NCI-H510A treated with DMSO at 0.1 percent for 48 hours (cell line): ENCODE data around the gene PIGR.
A peak's percentile ranks its signal among the peaks of the same experiment; 100 is the strongest.
"Not testable (repeated sequence)": the region's sequence is repeated elsewhere in the genome, so short reads cannot be mapped to it uniquely, and the experiment has no call there.

Source experiments
- DNase-seq: peaks from one replicate; lab custom pipeline; 2025; lab: John Stamatoyannopoulos, UW

Gene PIGR

DNA sequence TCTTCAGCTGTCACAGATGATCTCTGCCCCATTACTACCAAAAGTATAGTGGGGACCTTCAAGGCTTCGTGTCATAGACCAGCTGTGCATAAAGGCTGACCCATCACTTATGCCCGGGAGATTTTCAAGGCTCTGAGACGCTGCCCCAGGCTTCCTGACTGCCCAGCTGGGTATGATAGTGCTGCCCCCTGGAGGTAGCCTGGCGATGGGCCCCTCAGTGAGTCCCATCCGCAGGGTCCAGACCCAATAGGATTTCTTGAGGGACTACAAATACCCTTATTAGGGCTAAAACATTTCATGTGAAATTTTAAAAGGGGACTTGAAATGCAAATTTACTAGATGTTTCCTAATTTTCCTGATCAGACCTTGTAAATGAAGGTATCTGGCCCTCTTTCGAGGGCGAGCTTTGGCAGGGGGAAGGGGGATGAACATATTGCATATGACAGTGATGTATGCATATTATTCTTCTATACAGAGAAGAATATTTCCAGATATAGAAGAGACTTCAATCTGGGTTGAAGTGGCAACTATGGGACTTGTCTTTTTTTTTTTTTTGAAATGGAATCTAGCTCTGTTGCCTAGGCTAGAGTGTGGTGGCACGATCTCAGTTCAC is 12.8 kb downstream of the PIGR start:
- DNase-seq = no peak

DNA sequence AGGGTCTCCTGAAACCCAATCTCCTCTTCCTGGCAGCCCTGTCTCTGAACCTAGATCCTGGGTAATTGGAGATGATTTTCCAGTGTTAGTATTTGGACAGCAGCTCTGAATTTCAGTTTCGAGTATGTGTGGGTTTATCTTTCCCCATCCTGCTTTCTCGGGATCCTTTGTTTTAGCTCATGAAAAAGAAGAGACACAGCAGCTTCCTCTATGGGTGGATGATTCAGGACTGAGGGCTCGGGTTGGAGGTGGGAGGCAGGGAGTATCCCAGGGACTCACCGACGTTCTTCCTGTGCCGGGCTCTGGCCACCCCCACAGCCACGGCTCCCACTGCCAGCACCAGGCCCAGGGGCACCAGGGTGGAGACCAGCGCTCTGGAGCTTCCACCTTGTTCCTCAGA is 14.1 kb downstream of the PIGR start:
- DNase-seq = no peak

GRCh38 chr1:206931709-206932108 is 14.6 kb downstream of the PIGR start:
- no peak for DNase-seq

GRCh38 chr1:206930210-206930798 is 16.0 kb downstream of the PIGR start:
- DNase-seq = no peak

DNA sequence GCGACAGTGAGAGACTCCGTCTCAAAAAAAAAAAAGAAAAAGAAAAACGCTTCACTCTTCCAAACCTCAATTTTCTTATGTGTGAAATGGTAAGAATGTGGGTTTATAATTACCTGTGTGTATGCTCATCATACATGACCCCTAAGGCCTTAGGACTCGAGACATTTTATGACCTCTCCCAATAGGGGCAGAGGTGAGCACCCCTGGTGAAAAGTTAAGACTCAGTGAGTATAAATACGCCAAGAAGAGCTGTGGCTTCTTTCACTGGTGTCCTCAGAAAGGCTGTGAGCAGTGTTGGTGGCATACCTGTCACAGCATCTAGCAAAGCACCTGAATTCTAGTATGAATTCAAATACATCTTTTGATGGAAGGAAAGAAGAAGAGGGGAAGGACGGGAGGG is 16.7 kb downstream of the PIGR start:
- no peak for DNase-seq

DNA sequence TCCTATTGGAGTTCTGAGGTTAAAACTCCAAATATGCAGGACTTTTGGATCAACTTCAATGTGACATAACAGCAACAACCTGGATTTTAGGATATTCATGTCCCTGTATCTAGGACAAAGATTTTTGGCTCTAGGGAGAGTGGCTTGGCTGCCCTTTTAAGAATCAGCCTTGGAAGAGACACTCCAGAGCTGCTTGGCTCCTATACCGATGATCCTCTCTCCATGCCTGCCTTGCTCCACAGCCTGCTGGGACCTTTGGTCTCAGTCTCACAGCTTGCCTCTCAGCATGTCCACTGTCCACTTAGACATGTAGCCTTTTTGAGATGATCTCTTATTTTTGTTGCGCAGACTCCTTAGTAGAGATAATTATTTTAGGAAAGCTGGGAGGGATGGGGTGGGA is 20.0 kb downstream of the PIGR start:
- DNase-seq = no peak

DNA sequence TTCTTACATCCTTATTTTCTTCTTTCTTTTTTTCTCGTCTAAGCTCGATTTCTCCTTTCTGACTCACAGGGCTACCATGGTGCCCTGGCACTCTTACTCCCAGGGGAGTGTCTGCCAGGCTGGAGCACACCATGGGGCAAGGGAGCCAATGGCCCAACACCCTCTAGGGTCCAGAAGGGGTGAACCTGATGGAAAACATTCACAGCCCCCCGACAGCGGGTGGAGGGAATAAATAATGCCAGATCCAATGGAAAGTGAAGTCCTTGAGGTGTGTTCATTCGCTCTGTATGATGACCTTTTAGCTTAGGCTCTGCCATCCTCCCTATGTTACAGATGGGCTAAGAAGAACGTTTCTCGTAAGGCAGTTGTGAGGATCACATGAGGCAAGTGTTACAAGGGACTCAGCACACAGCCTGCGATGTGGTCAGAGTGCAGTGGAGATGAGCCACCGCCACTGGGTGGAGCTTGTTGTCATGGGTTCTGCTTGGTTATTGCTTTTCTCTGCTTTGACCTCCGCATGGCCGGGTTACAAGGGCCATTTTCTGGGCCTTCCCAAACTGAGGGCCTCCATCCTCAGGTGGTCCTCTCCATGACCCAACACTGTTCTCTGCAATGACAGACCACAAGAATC is 21.0 kb downstream of the PIGR start:
- DNase-seq = no peak

GRCh38 chr1:206924592-206925105 is 21.6 kb downstream of the PIGR start:
- no peak for DNase-seq

DNA sequence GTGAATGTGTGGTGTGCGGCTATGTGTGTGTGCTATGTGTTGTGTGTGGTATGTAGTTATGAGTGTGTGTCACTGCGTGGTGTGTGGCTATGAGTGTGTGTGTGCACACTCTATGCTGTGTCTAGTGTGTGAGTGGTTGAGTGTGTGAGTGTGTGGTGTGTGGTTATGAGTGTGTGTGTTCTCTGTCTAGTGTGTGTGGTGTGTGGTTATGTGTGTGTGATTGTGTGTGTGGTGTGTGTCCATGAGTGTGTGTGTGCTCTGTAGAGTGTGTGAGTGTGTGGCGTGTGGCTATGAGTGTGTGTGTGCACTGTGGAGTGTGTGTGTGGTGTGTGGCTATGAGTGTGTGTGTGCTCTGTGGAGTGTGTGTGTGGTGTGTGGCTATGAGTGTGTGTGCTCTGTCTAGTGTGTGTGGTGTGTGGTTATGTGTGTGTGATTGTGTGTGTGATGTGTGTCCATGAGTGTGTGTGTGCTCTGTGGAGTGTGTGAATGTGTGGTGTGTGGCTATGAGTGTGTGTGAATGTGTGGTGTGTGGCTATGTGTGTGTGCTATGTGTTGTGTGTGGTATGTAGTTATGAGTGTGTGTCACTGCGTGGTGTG is 22.2 kb downstream of the PIGR start:
- not testable (repeated sequence) for DNase-seq

GRCh38 chr1:206923009-206923960 is 23.0 kb downstream of the PIGR start:
- DNase-seq = no peak

GRCh38 chr1:206922524-206922923 is 23.7 kb downstream of the PIGR start:
- no peak for DNase-seq

GRCh38 chr1:206921772-206922265 is 24.4 kb downstream of the PIGR start, which contains the start of gene FCMR:
TSS of gene FCMR (minus strand) at chr1:206921941. CDS start at chr1:206921854, 87 bp downstream.
- DNase-seq = peak; percentile 31

DNA sequence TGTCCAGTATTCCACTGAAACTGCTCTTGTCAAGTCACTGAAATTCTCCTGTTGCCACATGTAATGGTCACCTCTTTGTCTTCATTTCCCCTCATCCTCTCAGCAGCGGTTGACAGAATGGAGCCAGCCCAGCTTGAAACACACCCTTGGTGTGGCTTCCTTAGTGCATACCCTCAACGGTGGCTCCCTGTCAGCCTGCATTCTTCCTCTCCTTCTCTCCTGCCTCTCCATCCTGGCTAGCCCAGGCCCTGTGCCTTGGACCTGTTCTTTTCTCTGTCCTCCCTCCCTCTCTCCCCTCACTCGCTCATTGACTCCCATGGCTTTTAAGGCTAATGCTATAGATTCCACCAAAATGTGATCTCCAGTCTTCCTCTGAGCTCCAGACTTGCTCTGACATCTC is 28.2 kb downstream of the PIGR start:
- DNase-seq = no peak

DNA sequence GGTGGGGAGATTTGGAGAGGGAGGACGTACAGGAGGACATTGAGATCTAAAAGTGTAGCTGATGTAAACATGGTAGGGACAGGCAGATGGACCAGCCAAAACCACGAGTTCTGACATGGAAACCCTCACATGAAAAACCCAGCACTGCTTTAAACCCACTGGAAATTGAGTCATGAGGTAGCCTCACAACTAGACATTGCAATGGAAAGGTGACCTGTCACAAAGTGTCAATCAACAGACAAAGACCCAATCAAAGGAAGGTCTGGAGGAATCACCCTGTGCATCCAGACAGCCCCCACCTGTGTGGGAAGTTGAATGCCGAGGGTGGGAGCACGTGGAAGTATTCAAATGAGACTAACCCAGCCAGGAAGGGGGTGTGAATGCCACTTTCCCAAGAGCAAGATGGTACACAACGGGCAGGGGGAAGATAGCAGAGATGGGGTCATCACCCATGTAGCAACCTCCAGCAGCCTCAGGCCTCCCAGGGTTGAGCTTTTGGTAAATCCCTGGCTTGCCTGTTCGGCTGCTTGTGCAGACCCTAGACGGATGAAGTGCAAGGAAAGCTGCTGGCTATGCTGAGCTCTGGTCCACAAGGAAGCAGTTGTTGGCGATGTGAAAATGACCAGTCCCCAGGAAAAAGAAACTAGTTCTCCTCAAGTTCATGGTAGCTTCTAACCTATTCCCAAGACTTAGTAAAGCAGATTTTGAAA is 30.1 kb downstream of the PIGR start:
- DNase-seq = no peak

DNA sequence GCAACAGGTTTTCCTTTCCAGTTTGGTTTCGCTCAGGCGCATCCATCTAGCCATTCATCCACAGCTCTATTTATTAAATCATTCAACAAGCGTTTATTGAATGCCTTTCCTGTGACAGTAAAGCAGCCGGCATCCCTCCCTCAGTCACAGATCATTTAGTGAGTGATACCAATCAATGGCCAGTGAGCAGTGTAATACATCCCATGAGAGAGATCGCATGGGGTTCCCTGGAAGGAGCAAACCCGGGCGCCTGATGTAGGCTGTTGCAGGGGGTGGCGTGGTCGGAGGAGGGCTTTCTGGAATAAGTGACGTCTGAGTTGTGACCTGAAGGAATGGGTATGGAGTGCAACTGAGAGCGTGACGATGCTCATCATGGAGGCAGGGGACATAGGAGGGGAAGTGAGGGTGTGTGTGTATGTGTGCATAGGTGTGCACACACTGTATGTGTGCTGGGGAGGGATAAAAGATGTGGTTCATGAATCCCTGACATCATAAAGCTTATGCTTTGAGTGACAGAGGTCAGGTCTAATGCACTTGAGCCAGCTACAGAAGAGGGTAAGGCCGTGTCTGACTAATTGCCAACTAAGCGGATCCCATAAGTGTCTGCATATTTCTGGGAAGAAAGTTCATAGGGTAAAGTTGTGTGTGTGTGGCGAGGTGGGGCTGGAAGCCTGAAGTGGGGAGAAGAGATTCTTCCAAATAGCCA is 31.1 kb downstream of the PIGR start:
- no peak for DNase-seq

DNA sequence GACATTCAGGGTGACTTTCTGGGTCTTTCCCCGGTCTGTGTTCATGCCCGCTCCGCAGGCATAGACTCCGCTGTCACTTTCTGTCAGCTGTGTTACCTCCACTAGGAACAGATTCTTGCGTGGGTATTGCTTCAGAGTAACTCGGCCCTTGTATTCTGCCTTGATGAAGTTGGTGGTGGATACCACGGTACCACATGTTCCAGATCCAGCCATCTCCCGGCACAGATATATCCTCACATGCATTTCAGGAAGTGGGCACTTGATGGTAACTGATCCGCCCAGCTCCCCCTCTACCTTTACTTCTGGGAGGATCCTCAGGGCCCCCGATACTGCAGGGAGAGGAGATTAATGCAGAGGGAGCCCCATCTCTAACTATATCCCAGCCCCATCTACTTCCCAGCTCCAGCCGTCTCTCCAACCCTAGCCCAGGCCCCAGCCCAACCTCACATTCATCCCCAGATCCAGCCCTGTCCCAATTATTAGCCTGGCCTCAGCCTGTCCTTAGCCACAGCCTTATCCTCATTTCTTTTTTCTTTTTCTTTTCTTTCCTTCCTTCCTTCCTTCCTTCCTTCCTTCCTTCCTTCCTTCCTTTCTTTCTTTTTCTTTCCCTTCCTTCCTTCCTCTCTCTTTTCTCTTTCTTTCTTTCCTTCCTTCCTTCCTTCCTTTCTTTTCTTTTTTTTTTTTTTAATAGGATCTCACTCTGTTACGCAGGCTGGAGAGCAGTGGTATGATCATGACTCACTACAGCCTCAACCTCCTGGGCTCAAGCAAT is 32.3 kb downstream of the PIGR start:
- DNase-seq = no peak

DNA sequence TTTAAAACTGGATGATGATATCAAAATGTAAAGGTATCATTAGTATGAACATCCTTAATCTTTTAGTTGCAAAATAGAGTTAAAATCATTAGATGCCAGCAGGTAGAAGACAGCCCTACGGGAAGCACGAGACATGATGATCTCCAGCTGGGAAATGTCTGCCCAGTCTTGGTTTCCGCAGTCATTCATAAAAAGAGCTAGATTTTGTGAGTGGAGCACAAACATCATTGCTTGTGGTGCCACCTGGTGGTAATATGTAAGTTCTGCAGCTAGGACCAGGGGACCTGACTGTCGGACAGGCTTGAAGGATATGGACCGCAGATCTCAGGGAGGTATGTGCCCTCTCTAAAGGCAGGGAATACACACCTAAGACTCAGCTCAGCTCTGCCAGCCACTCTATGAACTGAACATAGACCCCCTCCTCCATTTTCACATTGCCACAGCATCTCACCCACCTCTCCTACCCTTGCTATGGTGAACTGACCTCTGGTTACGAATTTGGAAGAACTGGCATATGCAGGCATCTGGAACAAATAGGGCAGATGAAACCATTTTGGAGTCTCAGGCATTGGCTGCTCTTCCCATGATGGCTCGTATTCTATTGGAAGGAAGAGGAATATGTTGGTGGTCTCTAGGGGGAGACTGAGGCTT is 33.7 kb downstream of the PIGR start:
- peak; percentile 89 for DNase-seq

DNA sequence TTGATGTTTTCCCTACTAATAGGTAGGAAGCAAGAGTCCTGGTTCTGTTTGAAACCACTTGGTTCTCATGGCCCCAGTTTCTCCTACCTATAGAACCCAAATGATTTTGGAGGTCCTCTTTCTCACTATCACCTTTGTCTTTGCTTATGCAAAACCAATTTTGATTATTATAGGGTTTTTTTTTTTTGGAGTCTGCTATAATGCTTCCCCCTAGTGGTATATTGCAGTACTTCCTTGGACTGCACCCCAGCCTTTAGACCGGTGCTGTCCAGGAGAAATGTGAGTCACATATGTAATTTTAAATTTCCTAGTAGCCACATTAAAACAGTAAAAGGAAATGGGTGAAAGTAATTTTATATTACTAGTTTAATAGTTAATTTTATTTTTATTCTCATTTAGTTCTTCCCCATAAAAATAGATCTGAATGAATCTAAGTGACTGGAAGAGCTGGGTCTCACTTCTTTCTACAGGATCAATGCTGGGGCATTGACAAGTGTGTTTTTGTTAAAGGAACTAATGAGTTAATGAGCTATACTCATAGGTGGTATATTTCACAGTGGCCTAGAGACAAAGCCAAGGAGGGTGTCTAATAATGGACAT is 35.1 kb downstream of the PIGR start:
- peak; percentile 43 for DNase-seq

- DNase-seq = peak; percentile 46
These were observed 36.4 kb downstream of the PIGR start for GRCh38 chr1:206909883-206910318.
